Trophoblast cell (in vitro differentiated cells and primary cell): ENCODE results near the gene B3GALT4.
A peak's percentile ranks its signal among the peaks of the same experiment; 100 is the strongest.
"Not testable (repeated sequence)": the region's sequence is repeated elsewhere in the genome, so short reads cannot be mapped to it uniquely, and the experiment has no call there.

Experiments used
- DNase-seq, 2 donors: peaks; one replicate each; pipeline ENCODE4 v3.0.0-alpha.2; 2016
- H2AFZ ChIP-seq: 2 replicates; pipeline ENCODE4 v1.6.1; 2013; ENCODE audit warnings: low read length, moderate library complexity, mild to moderate bottlenecking; ENCODE audit not compliant: insufficient read depth, poor library complexity
- H2AK5ac ChIP-seq: 2 replicates; pipeline ENCODE4 v1.6.1; 2013; ENCODE audit warnings: mild to moderate bottlenecking, low read length
- H2BK120ac ChIP-seq: 2 replicates; pipeline ENCODE4 v1.6.1; 2013; ENCODE audit warnings: low read length, mild to moderate bottlenecking, moderate library complexity; ENCODE audit not compliant: insufficient read depth, poor library complexity
- H2BK12ac ChIP-seq: 2 replicates; pipeline ENCODE4 v1.6.1; 2013; ENCODE audit warnings: mild to moderate bottlenecking, low read length, moderate library complexity
- H2BK5ac ChIP-seq: 2 replicates; pipeline ENCODE4 v1.6.1; 2013; ENCODE audit warnings: low read length, low read depth, moderate library complexity, mild to moderate bottlenecking; ENCODE audit not compliant: poor library complexity
- H3K14ac ChIP-seq: 2 replicates; pipeline ENCODE4 v1.6.1; 2013; ENCODE audit warnings: mild to moderate bottlenecking, low read length
- H3K18ac ChIP-seq: 2 replicates; pipeline ENCODE4 v1.6.1; 2013; ENCODE audit warnings: mild to moderate bottlenecking, low read length
- H3K23ac ChIP-seq: 2 replicates; pipeline ENCODE4 v1.6.1; 2013; ENCODE audit warnings: low read length
- H3K27ac ChIP-seq: 2 replicates; pipeline ENCODE4 v1.5.1; 2013; ENCODE audit warnings: low read depth, mild to moderate bottlenecking, inconsistent platforms, low read length, moderate library complexity
- H3K27me3 ChIP-seq: 2 replicates; pipeline ENCODE4 v1.6.1; 2013; ENCODE audit warnings: inconsistent platforms, mild to moderate bottlenecking, low read length, moderate library complexity; ENCODE audit not compliant: insufficient read depth
- H3K36me3 ChIP-seq, 2 experiments: 1 replicate in 1 of 2; 2 replicates in 1 of 2; pipeline ENCODE4 v1.6.1; 2013; ENCODE audit warnings: low read length in 2 of 2, mild to moderate bottlenecking in 2 of 2, moderate library complexity in 1 of 2; ENCODE audit not compliant: insufficient read depth in 2 of 2, control insufficient read depth in 1 of 2
- H3K4ac ChIP-seq: 2 replicates; pipeline ENCODE4 v1.6.1; 2013; ENCODE audit warnings: low read depth, mild to moderate bottlenecking, low read length, moderate library complexity
- H3K4me1 ChIP-seq, 2 experiments: 1 replicate in 1 of 2; 2 replicates in 1 of 2; pipeline ENCODE4 v1.6.1; 2013; ENCODE audit warnings: low read length in 2 of 2, mild to moderate bottlenecking in 2 of 2, moderate library complexity in 1 of 2; ENCODE audit not compliant: insufficient read depth in 2 of 2, control insufficient read depth in 1 of 2
- H3K4me2 ChIP-seq: 2 replicates; pipeline ENCODE4 v1.6.1; 2013; ENCODE audit warnings: inconsistent platforms, mild to moderate bottlenecking, low read length, moderate library complexity
- H3K4me3 ChIP-seq: 2 replicates; pipeline ENCODE4 v1.5.1; 2013; ENCODE audit warnings: mild to moderate bottlenecking, low read depth, low read length, inconsistent platforms
- H3K79me1 ChIP-seq: one replicate; pipeline ENCODE4 v1.6.1; 2013; ENCODE audit warnings: low read length
- H3K79me2 ChIP-seq: 2 replicates; pipeline ENCODE4 v1.6.1; 2013; ENCODE audit warnings: low read length, mild to moderate bottlenecking; ENCODE audit not compliant: control insufficient read depth, insufficient read depth, poor library complexity
- H3K9ac ChIP-seq: 2 replicates; pipeline ENCODE4 v1.6.1; 2013; ENCODE audit warnings: mild to moderate bottlenecking, low read length
- H3K9me3 ChIP-seq: 2 replicates; pipeline ENCODE4 v1.6.1; 2013; ENCODE audit warnings: low read depth, mild to moderate bottlenecking, control low read depth, inconsistent platforms, low read length; ENCODE audit not compliant: insufficient read depth
- H4K12ac ChIP-seq: 2 replicates; pipeline ENCODE4 v1.6.1; 2013; ENCODE audit warnings: low read depth, mild to moderate bottlenecking, low read length, moderate library complexity
- H4K8ac ChIP-seq: 2 replicates; pipeline ENCODE4 v1.6.1; 2013; ENCODE audit warnings: low read depth, mild to moderate bottlenecking, low read length, moderate library complexity
- H4K91ac ChIP-seq: one replicate; pipeline ENCODE4 v1.6.1; 2013; ENCODE audit warnings: low read depth, mild to moderate bottlenecking, low read length, moderate library complexity
- WGBS: extraction: QIAGEN DNeasy Blood & Tissue Kit; methylation state at CpG from one replicate; pipeline ENCODE4 v1.1.7; 2013; ENCODE audit warnings: missing lambda C conversion rate; ENCODE audit not compliant: insufficient read length, insufficient coverage; ENCODE audit errors: extremely low coverage; 5-methylcytosine and 5-hydroxymethylcytosine counted together

The B3GALT4 gene

DNA sequence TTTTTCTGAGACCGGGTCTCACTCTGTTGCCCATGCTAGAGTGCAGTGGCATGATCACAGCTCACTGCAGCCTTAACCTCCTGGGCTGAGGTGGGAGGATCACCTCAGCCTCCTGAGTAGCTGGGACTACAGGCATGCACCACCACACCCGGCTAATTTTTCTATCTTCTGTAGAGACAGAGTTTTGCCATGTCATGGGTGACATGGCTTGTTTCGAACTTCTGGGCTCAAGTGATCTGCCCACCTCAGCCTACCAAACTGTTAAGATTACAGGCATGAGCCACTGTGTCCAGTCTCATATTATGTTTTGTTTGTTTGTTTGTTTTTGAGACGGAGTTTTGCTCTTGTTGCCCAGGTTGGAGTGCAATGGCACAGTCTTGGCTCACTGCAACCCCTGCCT lies 8.3 kb downstream of the B3GALT4 start:
- H3K18ac ChIP-seq, H2BK120ac ChIP-seq, H3K9me3 ChIP-seq, DNase-seq, H2BK5ac ChIP-seq, H3K4me2 ChIP-seq, H3K4me3 ChIP-seq, H4K12ac ChIP-seq, H4K8ac ChIP-seq, H3K14ac ChIP-seq, H3K9ac ChIP-seq, H4K91ac ChIP-seq, H3K79me2 ChIP-seq, H2BK12ac ChIP-seq, H3K27ac ChIP-seq, H3K79me1 ChIP-seq, H2AFZ ChIP-seq, H3K4ac ChIP-seq, H3K23ac ChIP-seq, H2AK5ac ChIP-seq, H3K27me3 ChIP-seq: not testable (repeated sequence)
- Histone ChIP-seq H3K4me1 (peaks cover 6 to 11% of the 10 kb centered on the region in 2 experiments), H3K36me3 (peaks cover 30 to 41% of the 10 kb centered on the region in 2 experiments)
- whole genome bisulfite sequencing: no CpG with 5 or more reads among the region's 4 CpGs

DNA sequence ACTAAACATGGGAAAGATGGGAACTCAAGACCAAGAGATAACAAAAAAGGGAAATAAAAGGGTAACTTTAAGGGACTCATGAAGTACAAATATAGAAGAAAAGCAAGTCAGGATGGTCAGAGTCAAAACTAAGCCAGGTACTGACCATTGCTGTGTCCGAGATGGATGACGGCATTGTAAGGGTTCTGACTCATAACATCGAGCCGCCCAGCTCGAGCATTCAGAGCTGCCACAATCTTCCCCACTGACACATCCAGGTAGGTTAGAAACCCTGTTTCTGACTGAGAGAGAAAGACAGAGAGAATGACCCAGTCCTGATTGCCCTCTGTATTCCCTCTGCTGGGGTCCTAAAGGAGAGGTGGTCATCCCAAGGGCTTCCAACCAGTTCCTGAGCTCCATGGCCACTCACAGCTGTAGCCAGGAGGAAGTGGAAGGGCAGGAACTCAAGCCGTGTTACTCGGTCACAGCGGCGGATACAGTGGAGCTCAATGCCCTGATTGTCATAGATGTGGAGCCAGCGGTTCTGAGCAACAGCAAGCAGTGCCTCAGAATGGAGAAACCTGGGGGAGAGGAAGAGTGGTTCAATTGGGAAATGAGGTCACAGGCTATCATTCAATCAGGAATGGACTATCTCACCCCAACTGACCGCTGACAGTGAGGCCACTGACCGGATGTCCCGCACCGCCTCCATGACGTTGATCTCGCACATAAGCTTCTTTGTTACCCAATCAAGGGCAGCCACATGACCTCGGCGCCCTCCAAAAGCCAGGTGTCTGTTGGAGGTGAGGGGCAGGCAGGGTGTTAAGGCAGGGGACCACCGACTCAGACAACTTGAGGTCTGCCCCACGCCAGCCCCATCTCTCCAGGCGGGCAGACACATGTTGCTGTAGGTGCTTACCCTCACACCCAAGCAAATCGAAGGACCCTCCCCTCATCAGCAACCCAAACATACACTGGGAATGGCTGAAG lies 10.3 kb downstream of the B3GALT4 start:
- no peak overlapping the region for H3K18ac ChIP-seq
- no peak overlapping the region for H4K12ac ChIP-seq
- DNase-seq: peak; percentile 61 to 76
- H3K79me2 ChIP-seq: peaks cover 6% of the 10 kb centered on the region
- peaks cover 6% of the 10 kb centered on the region for H3K79me1 ChIP-seq
- H2BK5ac ChIP-seq: no peak overlapping the region
- H3K27ac ChIP-seq: no peak overlapping the region
- no CpG with 5 or more reads among the region's 22 CpGs for WGBS
- H2BK120ac ChIP-seq: no peak overlapping the region
- peaks cover 29 to 43% of the 10 kb centered on the region in 2 experiments for H3K36me3 ChIP-seq
- H3K9ac ChIP-seq: peak overlapping the region; percentile 29
- H3K9me3 ChIP-seq: peaks cover 1% of the 10 kb centered on the region
- H3K27me3 ChIP-seq: no peaks in the 10 kb centered on the region
- H2AFZ ChIP-seq: no peak overlapping the region
- no peak overlapping the region for H4K91ac ChIP-seq
- no peak overlapping the region for H4K8ac ChIP-seq
- H2BK12ac ChIP-seq: no peak overlapping the region
- no peak overlapping the region for H3K4ac ChIP-seq
- H2AK5ac ChIP-seq: no peak overlapping the region
- no peak overlapping the region for H3K14ac ChIP-seq
- no peak overlapping the region for H3K4me3 ChIP-seq
- no peak overlapping the region for H3K23ac ChIP-seq
- peaks cover 10 to 13% of the 10 kb centered on the region in 2 experiments for H3K4me1 ChIP-seq
- H3K4me2 ChIP-seq: no peak overlapping the region

DNA sequence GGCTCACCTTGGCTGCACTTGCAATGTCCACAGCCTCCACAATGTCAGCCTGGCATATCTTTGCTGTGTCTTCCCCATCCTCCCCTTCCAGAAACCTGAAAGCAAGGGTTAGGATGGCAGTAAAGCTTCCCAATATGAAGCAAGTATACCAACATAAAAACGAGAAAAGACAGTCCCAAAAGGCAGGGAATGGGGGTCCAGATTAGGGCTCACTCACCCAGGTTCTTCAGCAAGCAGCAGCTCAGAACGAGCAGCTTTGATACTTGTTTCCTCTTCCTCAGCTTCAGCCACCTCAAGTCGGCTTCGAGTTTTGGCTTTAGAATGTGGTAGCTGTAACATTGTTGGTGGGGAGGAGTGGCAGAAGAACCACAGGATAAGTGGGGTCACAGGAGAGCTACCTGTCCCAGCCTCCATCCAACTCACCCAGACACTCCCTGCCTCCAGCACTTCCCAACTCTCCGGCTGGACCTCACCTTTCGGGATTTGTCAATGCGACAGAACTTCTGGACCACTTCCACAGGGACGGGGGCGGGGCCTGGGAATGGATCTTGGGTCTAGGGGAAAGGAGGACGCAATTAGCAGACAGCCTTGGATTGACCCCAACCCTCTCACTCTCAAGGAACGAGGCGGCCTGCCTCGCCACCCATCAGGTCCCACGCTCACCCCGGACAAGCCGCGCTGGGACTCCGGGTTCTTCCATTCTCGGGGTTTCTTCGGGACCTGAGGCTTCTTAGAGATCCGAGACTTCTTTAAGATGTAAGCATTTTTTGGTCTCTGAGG lies 11.4 kb downstream of the B3GALT4 start:
- Histone ChIP-seq H2AK5ac (no peak overlapping the region), H3K9ac (peak overlapping the region; percentile 10), H3K4me3 (peak overlapping the region; percentile 79), H3K4me1 (peaks cover 10 to 13% of the 10 kb centered on the region in 2 experiments), H2AFZ (peak overlapping the region; percentile 8), H3K27me3 (no peaks in the 10 kb centered on the region), H2BK5ac (no peak overlapping the region), H3K4me2 (peak overlapping the region; percentile 92), H4K91ac (peak overlapping the region; percentile 8), H3K27ac (no peak overlapping the region), H2BK12ac (no peak overlapping the region), H3K79me2 (peaks cover 6% of the 10 kb centered on the region), H3K4ac (peak overlapping the region; percentile 71), H3K14ac (peak overlapping the region; percentile 45), H3K23ac (no peak overlapping the region), H4K8ac (peak overlapping the region; percentile 51), H2BK120ac (no peak overlapping the region), H3K36me3 (peaks cover 36 to 50% of the 10 kb centered on the region in 2 experiments), H3K79me1 (peaks cover 6% of the 10 kb centered on the region), H4K12ac (no peak overlapping the region), H3K9me3 (peaks cover 1% of the 10 kb centered on the region), H3K18ac (peak overlapping the region; percentile 38)
- no CpG with 5 or more reads among the region's 21 CpGs for WGBS
- no peak for DNase-seq
